Subcutaneous preadipocyte (primary cell): ENCODE measurements around the gene ERICH6. TPM values are rescaled to one million over a fixed set of nuclear protein-coding genes. Genes with fewer than 3 reads are reported as not detected.

Source experiments
- total RNA-seq: library from RNA; depleted of rRNA; stranded (reverse); fragments of >200 nt; gene quantifications from 2 replicates; pipeline ENCODE4 v1.2.3, GENCODE V29; 2012

ERICH6 gene
- under 0.01 TPM in 1 of 2 replicates, not detected in the other for total RNA-seq

GRCh38 chr3:150703756-150704344 lies at the start of gene ERICH6:
Gene ERICH6, minus strand, starts transcription at chr3:150703920. Its CDS starts 22 bp downstream, at chr3:150703898.

Other genes with a start within 250 kb of the ERICH6 start
- 115 and 144 TPM in 2 replicates for gene SERP1, start 157.4 kb downstream of the ERICH6 start, total RNA-seq
- 231 and 257 TPM in 2 replicates for gene EIF2A, start 157.1 kb downstream of the ERICH6 start, total RNA-seq
- 104 and 130 TPM in 2 replicates for gene SELENOT, start 100.6 kb downstream of the ERICH6 start, total RNA-seq
- gene SIAH2, start 59.2 kb upstream of the ERICH6 start, total RNA-seq, result 32.6 and 38.2 TPM in 2 replicates
- not detected in 2 replicates for gene MINDY4B, start 201.5 kb upstream of the ERICH6 start, total RNA-seq